ENCODE measurements around the gene MICU2.

GRCh38 chr13:21568854-21569253 is 35.1 kb downstream of the MICU2 start:
- no peak for TF ChIP-seq CTCF (IDR thresholded peaks at IDR 0.05; ENCODE audit: low read depth, low read length)
- no peak for TF ChIP-seq EZH2phosphoT487 (IDR thresholded peaks at IDR 0.05; ENCODE audit: low read depth)
